Body of pancreas (tissue), 4 donors: ENCODE measurements around the gene PTPRQ. TPM values are rescaled to one million over a fixed set of nuclear protein-coding genes. Genes with fewer than 3 reads are reported as not detected.

Experiments used
- ATAC-seq: fragments of 150-250 bp; one replicate; pipeline ENCODE4 v1.9.1; 2016
- DNase-seq, 4 donors: peaks; one replicate each; pipeline ENCODE4 v3.0.0-alpha.2; 2019
- H3K27ac ChIP-seq, 4 donors: fragments of 200-600 bp; sonication (generic); 1 replicate in 3 of 4; 2 replicates in 1 of 4; pipeline versions ENCODE4 v1.5.1 to v1.6.1; 2016 to 2019; ENCODE audit warnings: mild to moderate bottlenecking in 1 of 4, mixed read lengths in 1 of 4, moderate library complexity in 1 of 4
- H3K27me3 ChIP-seq, 2 donors: fragments of 200-600 bp; sonication (generic); one replicate each; pipeline ENCODE4 v1.6.0; 2016; ENCODE audit warnings: mild to moderate bottlenecking in 1 of 2
- H3K36me3 ChIP-seq, 2 donors: fragments of 200-600 bp; sonication (generic); replicated peaks in 1 of 2; 2 replicates each; pipeline ENCODE4 v1.5.1; 2016; ENCODE audit warnings: low read depth in 2 of 2; ENCODE audit not compliant: insufficient read depth in 1 of 2
- H3K4me1 ChIP-seq: fragments of 200-600 bp; sonication (generic); one replicate; pipeline ENCODE4 v1.6.0; 2016
- H3K4me3 ChIP-seq, 2 donors: fragments of 200-600 bp; sonication (generic); 1 replicate in 1 of 2; 2 replicates in 1 of 2; pipeline ENCODE4 v1.5.1; 2016 to 2019
- H3K9me3 ChIP-seq, 3 donors: fragments of 200-600 bp; sonication (generic); 1 replicate in 2 of 3; 2 replicates in 1 of 3; pipeline ENCODE4 v1.5.1; 2016
- POLR2A ChIP-seq, 3 donors: fragments of 450-650 bp; IDR thresholded peaks; one replicate each; pipeline ENCODE4 v1.6.1; 2016; ENCODE audit warnings: antibody characterized with exemption in 3 of 3, mild to moderate bottlenecking in 2 of 3
- WGBS, 2 donors: methylation state at CpG; one replicate each; pipeline ENCODE4 v1.1.5; 2017; 5-methylcytosine and 5-hydroxymethylcytosine counted together
- intact Hi-C: fragments of 100-400 bp; cut with DNase I; formaldehyde crosslinking; loops from one replicate; pipeline ENCODE4 v1.15.1; 2023
- total RNA-seq, 2 donors: library from RNA; depleted of rRNA; stranded (reverse); fragments of >200 nt; gene quantifications; one replicate each; pipeline ENCODE4 v1.1.0, GENCODE V29; 2016
- TF ChIP-seq, protein P1 (sequence below), 7 experiments: fragments of 450-650 bp in 4 of 7; fragments of 200-600 bp in 3 of 7; sonication (generic) in 3 of 7; IDR thresholded peaks; one replicate each; pipeline ENCODE4 v1.5.1; 2016 to 2019; ENCODE audit warnings: antibody characterized with exemption in 7 of 7

PTPRQ gene
- total RNA-seq, 2 donors from 2014 or later = 0.52 to 0.66 TPM

- no peak for TF ChIP-seq POLR2A (IDR thresholded peaks at IDR 0.05)
- TF ChIP-seq, protein P1, sequence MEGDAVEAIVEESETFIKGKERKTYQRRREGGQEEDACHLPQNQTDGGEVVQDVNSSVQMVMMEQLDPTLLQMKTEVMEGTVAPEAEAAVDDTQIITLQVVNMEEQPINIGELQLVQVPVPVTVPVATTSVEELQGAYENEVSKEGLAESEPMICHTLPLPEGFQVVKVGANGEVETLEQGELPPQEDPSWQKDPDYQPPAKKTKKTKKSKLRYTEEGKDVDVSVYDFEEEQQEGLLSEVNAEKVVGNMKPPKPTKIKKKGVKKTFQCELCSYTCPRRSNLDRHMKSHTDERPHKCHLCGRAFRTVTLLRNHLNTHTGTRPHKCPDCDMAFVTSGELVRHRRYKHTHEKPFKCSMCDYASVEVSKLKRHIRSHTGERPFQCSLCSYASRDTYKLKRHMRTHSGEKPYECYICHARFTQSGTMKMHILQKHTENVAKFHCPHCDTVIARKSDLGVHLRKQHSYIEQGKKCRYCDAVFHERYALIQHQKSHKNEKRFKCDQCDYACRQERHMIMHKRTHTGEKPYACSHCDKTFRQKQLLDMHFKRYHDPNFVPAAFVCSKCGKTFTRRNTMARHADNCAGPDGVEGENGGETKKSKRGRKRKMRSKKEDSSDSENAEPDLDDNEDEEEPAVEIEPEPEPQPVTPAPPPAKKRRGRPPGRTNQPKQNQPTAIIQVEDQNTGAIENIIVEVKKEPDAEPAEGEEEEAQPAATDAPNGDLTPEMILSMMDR (IDR thresholded peaks at IDR 0.05) = no peak
- Histone ChIP-seq H3K27ac (no peak overlapping the region), H3K36me3 (no peaks in the 10 kb centered on the region), H3K9me3 (no peaks in the 10 kb centered on the region), H3K4me3 (no peak overlapping the region), H3K27me3 (no peaks in the 10 kb centered on the region), H3K4me1 (no peaks in the 10 kb centered on the region)
- WGBS, 2 donors = 44 to 47% methylated on average over 2 of the region's 2 CpGs
- no peak for DNase-seq
- intact Hi-C loops = no loop called here
- no peak for ATAC-seq
Observed at GRCh38 chr12:80498059-80498728, 54.2 kb downstream of the PTPRQ start.

- Histone ChIP-seq H3K27me3 (no peaks in the 10 kb centered on the region), H3K9me3 (no peaks in the 10 kb centered on the region), H3K36me3 (no peaks in the 10 kb centered on the region), H3K4me1 (no peaks in the 10 kb centered on the region), H3K27ac (no peak overlapping the region), H3K4me3 (no peak overlapping the region)
- DNase-seq (no peak), ATAC-seq (no peak)
- TF ChIP-seq, protein P1 (IDR thresholded peaks at IDR 0.05) = no peak
- no peak for TF ChIP-seq POLR2A (IDR thresholded peaks at IDR 0.05)
- 51 to 63% methylated on average over 2 of the region's 2 CpGs for WGBS, 2 donors
- intact Hi-C loops = no loop called here
Observed at GRCh38 chr12:80504389-80505163, 60.5 kb downstream of the PTPRQ start.

DNA sequence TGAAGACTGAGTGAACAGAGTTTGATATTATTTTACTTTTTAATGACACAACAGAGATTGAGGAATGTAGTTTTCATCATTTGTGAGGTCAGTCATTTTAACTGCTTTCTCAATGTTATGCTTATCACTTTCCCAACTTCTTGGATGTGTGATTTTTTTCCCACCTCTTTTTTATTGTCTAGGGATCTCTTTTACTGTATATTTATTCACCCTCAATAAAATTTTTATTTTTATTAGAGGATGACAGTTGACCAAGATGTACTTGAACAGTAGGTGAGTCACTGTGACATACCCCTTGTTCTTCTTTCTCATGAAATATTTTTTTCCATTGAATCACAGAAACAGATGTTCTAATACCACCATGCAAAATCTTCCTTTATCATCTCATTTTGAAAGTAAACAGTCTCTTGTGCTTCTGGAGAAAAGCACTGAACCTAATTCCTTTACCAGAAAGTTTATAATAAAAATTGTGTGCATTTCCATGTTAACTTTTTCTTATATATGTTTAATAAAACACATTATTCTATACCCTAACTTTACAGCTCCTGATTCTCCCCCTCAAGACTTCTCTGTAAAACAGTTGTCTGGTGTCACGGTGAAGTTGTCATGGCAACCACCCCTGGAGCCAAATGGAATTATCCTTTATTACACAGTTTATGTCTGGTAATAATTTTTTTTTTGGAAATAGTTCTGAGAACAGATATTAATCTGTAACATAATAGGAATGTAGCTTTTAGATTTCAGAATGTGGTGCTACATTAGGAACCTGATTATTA, 65.9 kb downstream of the PTPRQ start:
- Histone ChIP-seq H3K27me3 (no peaks in the 10 kb centered on the region), H3K27ac (no peak overlapping the region), H3K4me1 (no peaks in the 10 kb centered on the region), H3K9me3 (peaks cover 0 to 2% (median 0%) of the 10 kb centered on the region in 3 donors), H3K36me3 (no peaks in the 10 kb centered on the region), H3K4me3 (no peak overlapping the region)
- DNase-seq (no peak), ATAC-seq (no peak)
- intact Hi-C loops = no loop called here
- WGBS, 2 donors = 44 to 45% methylated on average over 1 of the region's 1 CpG
- TF ChIP-seq POLR2A (IDR thresholded peaks at IDR 0.05) = no peak
- TF ChIP-seq, protein P1 (IDR thresholded peaks at IDR 0.05) = no peak

- Histone ChIP-seq H3K27me3 (no peaks in the 10 kb centered on the region), H3K9me3 (peaks cover 0 to 3% (median 0%) of the 10 kb centered on the region in 3 donors), H3K4me3 (no peak overlapping the region), H3K36me3 (no peaks in the 10 kb centered on the region), H3K4me1 (no peaks in the 10 kb centered on the region), H3K27ac (no peak overlapping the region)
- TF ChIP-seq, protein P1 (IDR thresholded peaks at IDR 0.05) = no peak
- no peak for TF ChIP-seq POLR2A (IDR thresholded peaks at IDR 0.05)
- intact Hi-C loops = no loop called here
- 35 to 49% methylated on average over 10 to 11 of the region's 11 CpGs for WGBS, 2 donors
- no peak for DNase-seq
- ATAC-seq = no peak
Observed at GRCh38 chr12:80512781-80513180, 68.7 kb downstream of the PTPRQ start.
